IPS-NIHi7 (cell line): Measurements from ENCODE around the gene NKX1-1.

ENCODE experiments used
- DNase-seq: peaks from one replicate; pipeline ENCODE4 v3.0.0; 2012; ENCODE audit warnings: mixed read lengths; ENCODE audit errors: extremely low spot score

NKX1-1 gene

DNA sequence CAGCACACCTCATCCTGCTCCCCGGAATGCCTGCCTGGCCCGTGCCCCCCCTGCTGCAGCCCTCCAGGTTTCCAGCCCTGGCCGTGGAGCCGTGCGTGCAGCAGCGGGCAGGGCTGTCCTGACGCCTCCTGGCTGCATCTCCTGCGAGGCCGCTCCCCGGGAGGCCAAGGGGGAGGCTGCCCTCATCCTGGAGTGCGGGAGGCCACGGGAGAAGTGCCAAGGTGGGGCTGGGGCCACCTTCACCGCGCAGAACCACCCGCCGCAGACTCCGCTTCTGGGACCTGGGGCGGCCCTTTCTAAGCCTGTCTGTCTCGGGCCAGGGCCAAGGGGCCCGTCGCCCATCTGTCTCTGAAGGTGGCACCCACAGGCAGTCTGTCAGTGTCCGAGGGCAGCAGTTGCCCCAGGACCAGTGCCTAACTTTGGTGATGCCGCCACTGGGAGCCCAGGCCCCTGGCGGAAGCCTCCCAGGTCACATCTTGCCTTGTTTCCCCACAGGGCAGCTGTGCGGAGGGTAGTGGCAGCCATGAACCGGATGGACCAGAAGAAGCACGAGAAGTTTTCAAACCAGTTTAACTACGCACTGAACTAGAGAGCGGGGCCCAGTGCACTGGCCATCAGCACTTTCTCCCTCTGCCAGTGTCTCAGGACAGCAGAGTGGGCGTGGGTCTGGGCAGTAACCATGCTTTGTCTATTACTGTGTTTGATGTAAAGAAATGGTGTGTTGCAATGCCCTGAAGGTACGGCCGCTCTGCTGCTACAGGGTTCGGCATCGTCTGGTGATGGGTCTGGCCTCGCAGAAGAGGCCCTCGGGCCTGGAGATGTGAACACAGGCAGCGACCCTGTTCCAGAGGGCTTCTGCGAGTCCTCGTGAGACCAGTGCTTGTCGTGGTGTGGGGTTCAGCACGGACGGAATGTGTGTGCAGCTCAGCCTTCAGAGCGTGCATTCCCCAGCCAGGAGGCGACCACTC lies 20.6 kb downstream of the NKX1-1 start:
- no peak for DNase-seq

DNA sequence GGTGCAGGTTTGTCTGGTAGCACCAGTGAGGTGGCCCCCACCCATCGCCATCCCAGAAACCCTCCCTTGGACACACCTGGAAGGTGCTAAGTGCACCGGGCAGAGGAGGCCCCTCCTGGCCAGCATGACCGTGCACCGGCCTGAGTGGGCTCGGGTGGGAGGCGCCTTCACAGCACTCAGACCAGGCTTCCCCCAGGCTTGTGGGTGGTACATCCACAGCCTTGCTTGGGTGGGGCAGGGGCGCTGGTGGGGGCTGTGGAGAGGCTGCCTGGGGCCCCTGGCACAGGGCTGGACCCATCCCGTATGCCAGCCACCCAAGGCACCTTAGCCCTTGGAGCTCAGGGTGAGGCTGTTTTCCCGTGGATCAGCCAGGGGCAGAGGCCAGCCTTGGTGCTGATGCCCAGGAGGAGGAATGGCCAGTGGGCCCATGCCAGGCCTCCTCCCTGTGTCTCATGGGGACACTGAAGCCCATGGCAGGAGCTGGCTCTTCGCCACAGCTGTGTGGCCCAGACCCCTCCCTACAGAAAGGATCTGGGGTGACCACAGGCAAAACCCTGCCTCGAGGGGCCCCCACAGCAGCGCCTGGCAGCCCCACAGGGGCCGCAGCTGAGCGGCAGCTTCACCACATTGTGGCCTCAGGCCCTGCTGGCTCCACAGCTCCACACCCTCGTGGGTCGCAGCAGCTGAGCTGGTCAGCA lies 21.4 kb downstream of the NKX1-1 start:
- no peak for DNase-seq

GRCh38 chr4:1383728-1384591 lies 22.3 kb downstream of the NKX1-1 start:
- DNase-seq = no peak

DNA sequence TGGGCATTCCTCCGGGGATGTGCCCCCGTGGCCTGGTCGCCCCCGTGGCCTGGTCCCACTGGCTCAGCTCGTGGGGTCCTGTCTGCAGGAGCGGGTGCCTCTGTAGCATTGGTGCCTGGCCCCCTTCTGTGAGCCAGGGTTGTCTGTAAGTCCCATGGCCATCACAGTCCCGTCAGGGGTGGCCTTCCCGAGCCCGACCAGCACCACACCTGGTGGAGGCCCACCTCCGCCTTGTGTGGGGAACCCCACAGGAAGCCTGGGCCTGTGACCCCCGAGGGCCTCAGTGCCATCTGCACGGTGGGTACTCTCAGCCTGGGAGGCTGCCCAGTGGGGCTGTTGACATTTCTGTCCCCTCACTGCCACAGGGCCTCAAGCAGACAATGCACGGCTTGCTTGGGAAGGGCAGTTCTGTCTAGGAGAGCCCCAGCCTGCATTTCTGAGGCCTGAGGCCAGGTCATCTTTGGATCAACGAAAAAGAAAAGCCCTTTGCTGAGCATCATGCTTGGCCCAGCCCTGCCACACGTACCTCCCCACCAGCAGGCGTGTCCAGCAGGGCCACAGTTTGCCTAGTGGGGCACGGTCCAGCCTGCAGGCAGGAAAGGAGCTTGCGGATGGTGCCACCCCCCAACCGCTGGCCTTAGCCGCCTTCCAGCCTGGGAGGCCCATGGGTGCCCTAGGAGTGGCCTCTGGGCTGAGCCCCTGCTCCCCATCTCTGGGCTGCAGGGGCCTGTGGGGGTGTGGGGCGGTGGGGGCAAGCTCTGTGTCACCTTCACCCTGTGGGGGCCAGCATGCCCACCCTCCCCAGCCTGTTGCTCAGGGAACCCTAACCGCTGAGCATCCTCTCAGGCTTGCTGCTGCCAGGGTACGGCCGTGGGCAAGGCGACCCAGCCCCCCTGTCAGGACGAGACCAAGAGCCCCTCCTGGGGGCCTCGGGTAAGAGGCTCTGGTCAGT lies 23.2 kb downstream of the NKX1-1 start:
- DNase-seq = no peak

GRCh38 chr4:1381944-1382541 lies 24.2 kb downstream of the NKX1-1 start:
- DNase-seq = no peak

GRCh38 chr4:1381181-1381621 lies 25.0 kb downstream of the NKX1-1 start:
- no peak for DNase-seq

- no peak for DNase-seq
These were observed 25.7 kb downstream of the NKX1-1 start for GRCh38 chr4:1380368-1381151.

DNA sequence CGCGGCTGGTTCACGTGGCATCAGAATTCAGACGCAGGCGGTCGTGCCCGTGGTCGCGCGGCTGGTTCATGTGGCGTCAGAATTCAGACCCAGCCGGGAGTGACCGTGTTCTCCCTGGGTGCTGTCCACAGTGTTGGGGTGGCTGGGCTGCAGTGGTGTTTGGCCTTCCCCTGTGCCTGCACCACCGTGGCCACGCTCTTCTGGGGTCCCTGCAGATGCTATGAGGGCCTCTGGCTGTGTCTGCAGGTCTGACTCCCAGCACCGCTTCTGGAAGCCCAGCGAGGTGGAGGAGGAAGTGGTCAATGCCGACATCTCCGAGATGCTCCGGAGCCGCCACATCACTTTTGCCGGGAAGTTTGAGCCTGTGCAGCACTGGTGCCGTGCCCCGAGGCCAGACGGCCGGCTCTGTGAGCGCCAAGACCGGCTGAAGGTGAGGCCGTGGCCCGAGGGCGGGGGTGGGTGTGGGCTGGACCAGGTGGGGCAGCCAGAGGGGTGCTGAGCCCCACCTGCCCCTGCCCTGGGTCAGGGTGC lies 26.4 kb downstream of the NKX1-1 start:
- no peak for DNase-seq

GRCh38 chr4:1379351-1379781 lies 26.9 kb downstream of the NKX1-1 start:
- no peak for DNase-seq

GRCh38 chr4:1378559-1379231 lies 27.5 kb downstream of the NKX1-1 start:
- no peak for DNase-seq

GRCh38 chr4:1377606-1378261 lies 28.5 kb downstream of the NKX1-1 start:
- no peak for DNase-seq

GRCh38 chr4:1376841-1377605 lies 29.2 kb downstream of the NKX1-1 start:
- no peak for DNase-seq

- DNase-seq = no peak
These were observed 29.8 kb downstream of the NKX1-1 start for GRCh38 chr4:1376391-1376840.

GRCh38 chr4:1375761-1376322 lies 30.4 kb downstream of the NKX1-1 start:
- DNase-seq = no peak

- no peak for DNase-seq
These were observed 31.1 kb downstream of the NKX1-1 start for GRCh38 chr4:1375051-1375721.

- DNase-seq = no peak
These were observed 31.6 kb downstream of the NKX1-1 start for GRCh38 chr4:1374706-1375045.
